Measurements from ENCODE around the gene MAFG. TPM values are rescaled to one million over a fixed set of nuclear protein-coding genes. Genes with fewer than 3 reads are reported as not detected.

The MAFG gene
- polyA plus RNA-seq, 1 of the 3 experiments (the other 2 are of a cell fraction) = 38.7 TPM

DNA sequence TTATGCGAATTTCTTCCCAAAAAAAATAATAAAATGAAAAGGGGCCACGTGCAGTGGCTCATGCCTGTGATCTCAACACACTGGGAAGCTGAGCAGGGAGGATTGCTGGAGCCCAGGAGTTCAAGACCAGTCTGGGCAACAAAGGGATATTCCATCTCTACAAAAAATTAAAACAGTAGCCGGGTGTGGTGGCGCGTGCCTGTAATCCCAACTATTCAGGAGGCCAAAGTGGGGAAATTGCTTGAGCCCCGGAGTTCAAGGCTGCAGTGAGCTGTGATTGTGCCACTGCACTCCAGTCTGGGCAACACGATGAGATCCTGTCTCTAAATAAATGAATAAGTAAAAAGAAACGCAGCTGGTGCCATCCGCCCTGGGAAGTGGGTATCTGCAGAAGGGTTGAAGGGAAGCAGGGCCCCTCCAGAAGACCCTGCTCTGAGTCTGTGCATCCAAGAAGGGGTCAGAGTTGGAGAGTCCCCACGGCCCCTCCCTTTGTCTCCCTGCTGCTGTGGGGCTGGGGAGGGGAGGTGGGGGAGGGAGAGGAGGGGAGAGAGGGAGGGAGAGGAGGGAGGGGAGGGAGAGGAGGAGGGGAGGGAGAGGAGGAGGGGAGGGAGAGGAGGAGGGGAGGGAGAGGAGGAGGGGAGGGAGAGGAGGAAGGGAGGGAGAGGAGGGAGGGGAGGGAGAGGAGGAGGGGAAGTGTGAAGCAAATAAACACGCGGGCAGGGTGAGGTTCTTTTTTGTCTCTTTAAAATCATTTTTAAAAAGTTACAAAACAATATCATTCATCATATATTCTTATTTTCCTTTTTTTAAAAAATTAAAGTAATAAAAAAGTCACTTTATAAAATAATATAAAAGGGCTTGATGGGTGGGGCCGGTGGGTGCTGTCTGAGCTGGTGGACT lies 24.5 kb upstream of the MAFG start:
- CTCF ChIA-PET = interaction anchor here (1.3 to 17.7 kb wide), 6 partner anchors 9 to 77 kb away, joined by 4 to 216 read pairs (median 6); partner anchors contain the start of genes CENPX, LRRC45, MAFG and NOTUM
- Histone ChIP-seq H4K20me1 (ENCODE audit: insufficient read depth) (no peaks in the 10 kb centered on the region), H2AFZ (ENCODE audit: low read depth) (no peak overlapping the region), H3K9me2 (no peaks in the 10 kb centered on the region), H3K79me2 (ENCODE audit: insufficient read depth) (no peaks in the 10 kb centered on the region), H3K4me1 (ENCODE audit: control insufficient read depth in 1 of 2, insufficient read depth in 2 of 2, low read depth in 1 of 2, low read length in 1 of 2) (peaks cover 0 to 10% of the 10 kb centered on the region in 2 experiments; a peak in 1 of 4 replicates), H3F3A (replicated peaks; ENCODE audit: insufficient read depth) (no peaks in the 10 kb centered on the region), H3K9me3 (no peaks in the 10 kb centered on the region), H3K36me3 (replicated peaks in 1 of 2; ENCODE audit: control insufficient read depth in 1 of 2, insufficient read depth in 2 of 2, low read length in 1 of 2) (no peaks in the 10 kb centered on the region), H3K4me3 (ENCODE audit: low read depth in 2 of 2, low read length in 1 of 2) (no peak overlapping the region), H3K27me3 (ENCODE audit: insufficient read depth) (no peaks in the 10 kb centered on the region), H3K27ac (ENCODE audit: low read depth in 2 of 2, low read length in 1 of 2) (no peak overlapping the region), H3K9ac (no peak overlapping the region), H3K4me2 (no peak overlapping the region)
- WGBS (ENCODE audit: low lambda C conversion rate) = 77% methylated on average over 12 of the region's 13 CpGs
- no peak for DNase-seq
- no peak for TF ChIP-seq ZBTB33 (IDR thresholded peaks at IDR 0.05; ENCODE audit: borderline replicate concordance, low read depth)
- TF ChIP-seq USF2 (IDR thresholded peaks at IDR 0.05; ENCODE audit: borderline replicate concordance, low read depth, low read length) = no peak
- no peak for TF ChIP-seq FOXJ3 (CRISPR knock-in tag; IDR thresholded peaks at IDR 0.05)
- TF ChIP-seq TAF1 (IDR thresholded peaks at IDR 0.05; ENCODE audit: borderline replicate concordance, low read depth, low read length) = no peak
- TF ChIP-seq CTCF (IDR thresholded peaks at IDR 0.05) = no peak
- TF ChIP-seq JUND (IDR thresholded peaks at IDR 0.05) = no peak
- POLR2A ChIA-PET = interaction anchor here (0.8 kb wide), 1 partner anchor 71 kb away, joined by 3 read pairs; the partner anchor contains the start of genes CENPX and LRRC45

- H3K4me3 ChIP-seq (ENCODE audit: low read depth in 2 of 2, low read length in 1 of 2) = no peak overlapping the region
- H3K4me2 ChIP-seq = no peak overlapping the region
- no peaks in the 10 kb centered on the region for H3K27me3 ChIP-seq (ENCODE audit: insufficient read depth)
- H3F3A ChIP-seq (replicated peaks; ENCODE audit: insufficient read depth) = no peaks in the 10 kb centered on the region
- H2AFZ ChIP-seq (ENCODE audit: low read depth) = no peak overlapping the region
- H3K9ac ChIP-seq = no peak overlapping the region
- H4K20me1 ChIP-seq (ENCODE audit: insufficient read depth) = no peaks in the 10 kb centered on the region
- TF ChIP-seq CHD2 (IDR thresholded peaks at IDR 0.05; ENCODE audit: low read length, partially characterized antibody) = no peak
- TF ChIP-seq RCOR1 (IDR thresholded peaks at IDR 0.05; ENCODE audit: low read length) = no peak
- TF ChIP-seq TCF12 (IDR thresholded peaks at IDR 0.05) = no peak
- no peak for TF ChIP-seq RFX5 (IDR thresholded peaks at IDR 0.05; ENCODE audit: low read length)
- TF ChIP-seq, protein P1, sequence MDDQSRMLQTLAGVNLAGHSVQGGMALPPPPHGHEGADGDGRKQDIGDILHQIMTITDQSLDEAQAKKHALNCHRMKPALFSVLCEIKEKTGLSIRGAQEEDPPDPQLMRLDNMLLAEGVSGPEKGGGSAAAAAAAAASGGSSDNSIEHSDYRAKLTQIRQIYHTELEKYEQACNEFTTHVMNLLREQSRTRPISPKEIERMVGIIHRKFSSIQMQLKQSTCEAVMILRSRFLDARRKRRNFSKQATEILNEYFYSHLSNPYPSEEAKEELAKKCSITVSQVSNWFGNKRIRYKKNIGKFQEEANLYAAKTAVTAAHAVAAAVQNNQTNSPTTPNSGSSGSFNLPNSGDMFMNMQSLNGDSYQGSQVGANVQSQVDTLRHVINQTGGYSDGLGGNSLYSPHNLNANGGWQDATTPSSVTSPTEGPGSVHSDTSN (IDR thresholded peaks at IDR 0.05) = no peak
- no peak for TF ChIP-seq FOXJ3 (CRISPR knock-in tag; IDR thresholded peaks at IDR 0.05)
- no peak for TF ChIP-seq YY1 (IDR thresholded peaks at IDR 0.05; ENCODE audit: low read depth)
- H3K36me3 ChIP-seq (replicated peaks in 1 of 2; ENCODE audit: control insufficient read depth in 1 of 2, insufficient read depth in 2 of 2, low read length in 1 of 2) = no peaks in the 10 kb centered on the region
- no peaks in the 10 kb centered on the region for H3K79me2 ChIP-seq (ENCODE audit: insufficient read depth)
- peaks cover 0 to 3% of the 10 kb centered on the region in 2 experiments; a peak in 1 of 4 replicates for H3K4me1 ChIP-seq (ENCODE audit: control insufficient read depth in 1 of 2, insufficient read depth in 2 of 2, low read depth in 1 of 2, low read length in 1 of 2)
- WGBS (ENCODE audit: low lambda C conversion rate) = 75% methylated on average over 15 of the region's 15 CpGs
- POLR2A ChIA-PET = no interaction called here
- H3K9me2 ChIP-seq = no peaks in the 10 kb centered on the region
- H3K27ac ChIP-seq (ENCODE audit: low read depth in 2 of 2, low read length in 1 of 2) = no peak overlapping the region
- no peaks in the 10 kb centered on the region for H3K9me3 ChIP-seq
- DNase-seq = no peak
- CTCF ChIA-PET = interaction anchor here (1.2 to 17.7 kb wide), 7 partner anchors 8 to 79 kb away, joined by 4 to 216 read pairs (median 6); partner anchors contain the start of genes CENPX, LRRC45, MAFG and NOTUM
Observed at GRCh38 chr17:81950501-81950900, 23.0 kb upstream of the MAFG start.
